SH-SY5Y (cell line): ENCODE measurements around the gene COCH.

Experiments
- GATA2 ChIP-seq: IDR thresholded peaks from 2 replicates; pipeline ENCODE4 v1.6.1; 2011; ENCODE audit warnings: mild to moderate bottlenecking, low read depth, low read length
- GATA3 ChIP-seq: IDR thresholded peaks from 2 replicates; pipeline ENCODE4 v1.6.1; 2011; ENCODE audit warnings: low read depth, mild to moderate bottlenecking, low read length, moderate library complexity

COCH gene

GRCh38 chr14:30894923-30895515 lies 20.7 kb downstream of the COCH start:
- TF ChIP-seq GATA3 (no peak), GATA2 (no peak)

- no peak for TF ChIP-seq GATA2
- TF ChIP-seq GATA3, result no peak
These were observed 22.1 kb downstream of the COCH start for GRCh38 chr14:30896435-30896834.

- no peak for TF ChIP-seq GATA2
These were observed 29.1 kb downstream of the COCH start for GRCh38 chr14:30903285-30904124.

GRCh38 chr14:30906752-30907658 lies 32.6 kb downstream of the COCH start:
- no peak for TF ChIP-seq GATA2
- TF ChIP-seq GATA3, result no peak

GRCh38 chr14:30907659-30908057 lies 33.3 kb downstream of the COCH start:
- TF ChIP-seq GATA2, result no peak
- TF ChIP-seq GATA3, result no peak

GRCh38 chr14:30908826-30909225 lies 34.5 kb downstream of the COCH start:
- TF ChIP-seq GATA2 (no peak), GATA3 (no peak)

GRCh38 chr14:30914812-30915211 lies 40.5 kb downstream of the COCH start:
- TF ChIP-seq GATA2, result no peak
- no peak for TF ChIP-seq GATA3

GRCh38 chr14:30915596-30915995 lies 41.2 kb downstream of the COCH start:
- TF ChIP-seq GATA3 (no peak), GATA2 (no peak)

GRCh38 chr14:30921305-30921704 lies 46.9 kb downstream of the COCH start:
- TF ChIP-seq GATA2 (no peak), GATA3 (no peak)

- TF ChIP-seq GATA3 (no peak), GATA2 (no peak)
These were observed 47.4 kb downstream of the COCH start for GRCh38 chr14:30921788-30922187.

GRCh38 chr14:30925254-30925653 lies 50.9 kb downstream of the COCH start:
- no peak for TF ChIP-seq GATA2
- no peak for TF ChIP-seq GATA3

- TF ChIP-seq GATA3 (no peak), GATA2 (no peak)
These were observed 54.1 kb downstream of the COCH start for GRCh38 chr14:30928462-30928861.

- no peak for TF ChIP-seq GATA2
These were observed 61.1 kb downstream of the COCH start for GRCh38 chr14:30935445-30935844.

GRCh38 chr14:30938617-30939016 lies 64.3 kb downstream of the COCH start:
- TF ChIP-seq GATA3 (no peak), GATA2 (no peak)
